ENCODE results near the gene FARS2.
"Not testable (repeated sequence)": the region's sequence is repeated elsewhere in the genome, so short reads cannot be mapped to it uniquely, and the experiment has no call there.

Gene FARS2

GRCh38 chr6:5677219-5678000, 416.1 kb downstream of the FARS2 start:
- in situ Hi-C loops (cut with MboI; ENCODE audit: low sequenced_read_pairs), result no loop called here

GRCh38 chr6:5679270-5679669, 418.0 kb downstream of the FARS2 start:
- in situ Hi-C loops (cut with MboI; ENCODE audit: low sequenced_read_pairs), result no loop called here

- in situ Hi-C loops (cut with MboI; ENCODE audit: low sequenced_read_pairs), result no loop called here
Observed at GRCh38 chr6:5679691-5680090, 418.4 kb downstream of the FARS2 start.

GRCh38 chr6:5680095-5680494, 418.8 kb downstream of the FARS2 start:
- in situ Hi-C loops (cut with MboI; ENCODE audit: low sequenced_read_pairs), result no loop called here

GRCh38 chr6:5681480-5681879, 420.2 kb downstream of the FARS2 start:
- in situ Hi-C loops (cut with MboI; ENCODE audit: low sequenced_read_pairs), result no loop called here

DNA sequence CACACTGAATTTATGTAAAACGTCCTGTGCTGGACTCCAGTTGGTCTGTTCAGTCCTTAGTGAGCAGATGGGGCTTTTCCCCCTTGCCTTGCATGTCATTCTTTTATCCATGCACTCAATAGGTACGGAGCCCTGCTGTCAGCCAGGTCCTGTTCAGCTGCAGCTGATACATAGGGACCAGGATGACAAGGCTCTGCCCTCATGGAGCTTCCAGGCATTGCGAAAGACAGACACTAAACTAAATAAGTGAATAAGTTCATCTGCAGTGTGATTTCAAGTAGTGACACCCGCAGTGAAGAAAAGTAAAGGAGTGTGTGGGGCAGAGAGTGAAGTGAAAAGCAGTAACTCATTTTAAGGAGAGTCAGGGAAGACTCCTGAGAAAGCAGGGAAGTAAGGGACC, 421.2 kb downstream of the FARS2 start:
- in situ Hi-C loops (cut with MboI; ENCODE audit: low sequenced_read_pairs), result no loop called here

GRCh38 chr6:5683747-5684146, 422.4 kb downstream of the FARS2 start:
- in situ Hi-C loops (cut with MboI; ENCODE audit: low sequenced_read_pairs), result not testable (repeated sequence)

- in situ Hi-C loops (cut with MboI; ENCODE audit: low sequenced_read_pairs), result no loop called here
Observed at GRCh38 chr6:5684320-5685053, 423.2 kb downstream of the FARS2 start.

GRCh38 chr6:5693225-5694145, 432.2 kb downstream of the FARS2 start:
- in situ Hi-C loops (cut with MboI; ENCODE audit: low sequenced_read_pairs), result no loop called here

GRCh38 chr6:5695260-5696245, 434.2 kb downstream of the FARS2 start:
- in situ Hi-C loops (cut with MboI; ENCODE audit: low sequenced_read_pairs), result no loop called here

- in situ Hi-C loops (cut with MboI; ENCODE audit: low sequenced_read_pairs), result no loop called here
Observed at GRCh38 chr6:5697508-5697907, 436.2 kb downstream of the FARS2 start.

GRCh38 chr6:5698318-5698717, 437.0 kb downstream of the FARS2 start:
- in situ Hi-C loops (cut with MboI; ENCODE audit: low sequenced_read_pairs), result no loop called here

DNA sequence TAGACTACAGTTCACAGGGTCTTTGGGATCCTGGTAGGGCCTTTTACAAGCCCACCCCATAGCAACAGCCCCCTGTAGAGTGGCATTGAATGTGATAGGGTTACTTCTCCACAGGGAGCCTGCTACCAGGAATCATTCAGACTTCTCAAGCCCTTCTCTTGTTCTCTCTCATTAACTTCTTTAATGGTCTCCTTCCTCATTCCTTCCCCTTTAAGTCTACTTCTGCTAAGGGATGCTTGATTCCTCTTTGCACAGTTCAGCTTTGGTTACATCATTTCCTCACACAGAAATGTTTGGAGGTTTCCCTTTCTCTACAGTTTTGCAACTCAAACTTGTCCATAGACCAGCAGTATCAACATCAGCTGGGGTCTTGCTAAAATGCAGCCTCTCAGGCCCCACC, 437.8 kb downstream of the FARS2 start:
- in situ Hi-C loops (cut with MboI; ENCODE audit: low sequenced_read_pairs), result not testable (repeated sequence)

DNA sequence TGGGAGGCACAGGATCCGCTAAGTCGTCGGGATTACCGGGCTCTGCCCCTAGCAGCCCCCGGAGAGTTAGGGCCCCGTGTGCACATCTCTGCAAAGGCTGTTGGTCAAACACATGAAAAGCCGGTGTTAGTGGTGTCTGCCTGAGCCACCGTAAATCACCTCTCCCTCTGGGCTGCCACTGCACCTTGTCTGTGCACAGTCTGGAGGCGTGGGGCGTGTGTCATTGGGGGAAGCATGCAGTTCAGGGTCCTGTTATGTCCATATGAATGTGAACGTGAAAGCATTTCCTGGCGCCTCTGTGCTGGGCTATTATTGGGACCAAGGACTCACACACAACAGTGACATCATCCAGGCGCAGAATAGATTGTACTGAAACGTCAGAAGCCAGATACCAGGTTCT, 439.9 kb downstream of the FARS2 start:
- in situ Hi-C loops (cut with MboI; ENCODE audit: low sequenced_read_pairs), result no loop called here

DNA sequence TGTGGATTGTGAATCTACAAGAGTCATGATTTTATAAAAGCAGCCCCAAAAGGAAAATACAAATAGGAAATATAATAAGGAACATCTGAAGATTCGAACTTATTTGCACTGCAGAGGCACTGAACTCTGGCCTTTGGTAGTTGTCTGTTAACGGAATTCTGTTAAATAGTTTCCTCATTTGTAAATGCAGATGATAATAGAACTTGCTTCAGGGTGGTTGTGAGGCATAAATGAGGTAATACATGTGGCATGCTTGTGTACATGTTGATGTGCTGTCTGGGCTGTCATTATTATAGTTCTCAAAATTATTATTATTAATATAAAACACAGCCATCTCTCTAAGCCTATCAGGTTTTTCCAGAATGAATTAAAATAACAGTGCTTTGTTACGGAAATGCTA, 443.4 kb downstream of the FARS2 start:
- in situ Hi-C loops (cut with MboI; ENCODE audit: low sequenced_read_pairs), result no loop called here

GRCh38 chr6:5705252-5705651, 443.9 kb downstream of the FARS2 start:
- in situ Hi-C loops (cut with MboI; ENCODE audit: low sequenced_read_pairs), result no loop called here

- in situ Hi-C loops (cut with MboI; ENCODE audit: low sequenced_read_pairs), result no loop called here
Observed at GRCh38 chr6:5706124-5707033, 445.1 kb downstream of the FARS2 start.

GRCh38 chr6:5707281-5708045, 446.1 kb downstream of the FARS2 start:
- in situ Hi-C loops (cut with MboI; ENCODE audit: low sequenced_read_pairs), result no loop called here
